Mononuclear cell (primary cell): Measurements from ENCODE around the gene SLC5A5. TPM values are rescaled to one million over a fixed set of nuclear protein-coding genes. Genes with fewer than 3 reads are reported as not detected.
"Not testable (repeated sequence)": the region's sequence is repeated elsewhere in the genome, so short reads cannot be mapped to it uniquely, and the experiment has no call there.

ENCODE experiments used
- H3K27me3 ChIP-seq: 2 replicates; pipeline ENCODE4 v1.6.0; 2011; ENCODE audit warnings: low read length, control low read depth; ENCODE audit not compliant: insufficient read depth
- H3K4me1 ChIP-seq: 2 replicates; pipeline ENCODE4 v1.5.1; 2011; ENCODE audit warnings: mild to moderate bottlenecking, low read length, control low read depth; ENCODE audit not compliant: insufficient read depth
- H3K4me3 ChIP-seq: 2 replicates; pipeline ENCODE4 v1.5.1; 2011; ENCODE audit warnings: mild to moderate bottlenecking, low read length, moderate library complexity
- H3K9me3 ChIP-seq: 2 replicates; pipeline ENCODE4 v1.5.1; 2011; ENCODE audit warnings: low read depth, mild to moderate bottlenecking, control low read depth, low read length
- total RNA-seq: library from RNA; depleted of rRNA; stranded (reverse); fragments of >200 nt; gene quantifications from one replicate; pipeline ENCODE4 v1.2.3, GENCODE V29; 2012

SLC5A5 gene
- total RNA-seq, 1 donor = 0.21 TPM

GRCh38 chr19:17874758-17875135 lies 3.0 kb downstream of the SLC5A5 start:
- Histone ChIP-seq H3K27me3 (peaks cover 24% of the 10 kb centered on the region), H3K4me1 (peaks cover 25% of the 10 kb centered on the region), H3K9me3 (no peaks in the 10 kb centered on the region), H3K4me3 (no peak overlapping the region)

- H3K27me3 ChIP-seq = peaks cover 8% of the 10 kb centered on the region
- no peak overlapping the region for H3K4me3 ChIP-seq
- no peaks in the 10 kb centered on the region for H3K9me3 ChIP-seq
- peaks cover 13% of the 10 kb centered on the region for H3K4me1 ChIP-seq
Observed at GRCh38 chr19:17877696-17878095, 6.0 kb downstream of the SLC5A5 start.

- H3K4me1 ChIP-seq = peaks cover 7% of the 10 kb centered on the region
- H3K4me3 ChIP-seq = no peak overlapping the region
- no peaks in the 10 kb centered on the region for H3K9me3 ChIP-seq
- no peaks in the 10 kb centered on the region for H3K27me3 ChIP-seq
Observed at GRCh38 chr19:17879466-17879865, 7.7 kb downstream of the SLC5A5 start.

- Histone ChIP-seq H3K4me3 (no peak overlapping the region), H3K4me1 (peaks cover 9% of the 10 kb centered on the region), H3K9me3 (no peaks in the 10 kb centered on the region), H3K27me3 (no peaks in the 10 kb centered on the region)
Observed at GRCh38 chr19:17881701-17882100, 10.0 kb downstream of the SLC5A5 start.

GRCh38 chr19:17883627-17884410 lies 12.1 kb downstream of the SLC5A5 start:
- H3K27me3 ChIP-seq = no peaks in the 10 kb centered on the region
- H3K4me3 ChIP-seq = no peak overlapping the region
- H3K4me1 ChIP-seq = peaks cover 9% of the 10 kb centered on the region
- no peaks in the 10 kb centered on the region for H3K9me3 ChIP-seq

- Histone ChIP-seq H3K4me3 (no peak overlapping the region), H3K4me1 (peaks cover 9% of the 10 kb centered on the region), H3K9me3 (no peaks in the 10 kb centered on the region), H3K27me3 (no peaks in the 10 kb centered on the region)
Observed at GRCh38 chr19:17886515-17886914, 14.8 kb downstream of the SLC5A5 start.

GRCh38 chr19:17887221-17887620 lies 15.5 kb downstream of the SLC5A5 start:
- H3K9me3 ChIP-seq, H3K4me1 ChIP-seq, H3K4me3 ChIP-seq, H3K27me3 ChIP-seq: not testable (repeated sequence)

GRCh38 chr19:17888260-17888659 lies 16.5 kb downstream of the SLC5A5 start:
- Histone ChIP-seq H3K9me3 (no peaks in the 10 kb centered on the region), H3K27me3 (no peaks in the 10 kb centered on the region), H3K4me1 (peaks cover 9% of the 10 kb centered on the region), H3K4me3 (no peak overlapping the region)

GRCh38 chr19:17889609-17890214 lies 18.0 kb downstream of the SLC5A5 start:
- H3K27me3 ChIP-seq = no peaks in the 10 kb centered on the region
- H3K4me1 ChIP-seq = peaks cover 3% of the 10 kb centered on the region
- H3K4me3 ChIP-seq = no peak overlapping the region
- no peaks in the 10 kb centered on the region for H3K9me3 ChIP-seq

GRCh38 chr19:17893766-17894165 lies 22.0 kb downstream of the SLC5A5 start:
- H3K9me3 ChIP-seq = no peaks in the 10 kb centered on the region
- H3K4me3 ChIP-seq = no peak overlapping the region
- H3K27me3 ChIP-seq = no peaks in the 10 kb centered on the region
- H3K4me1 ChIP-seq = no peaks in the 10 kb centered on the region

- Histone ChIP-seq H3K4me1 (no peaks in the 10 kb centered on the region), H3K27me3 (no peaks in the 10 kb centered on the region)
Observed at GRCh38 chr19:17902701-17903100, 31.0 kb downstream of the SLC5A5 start.

GRCh38 chr19:17908244-17908643 lies 36.5 kb downstream of the SLC5A5 start:
- no peak overlapping the region for H3K4me3 ChIP-seq
- H3K9me3 ChIP-seq = no peaks in the 10 kb centered on the region
- no peaks in the 10 kb centered on the region for H3K27me3 ChIP-seq

More at GRCh38 chr19:17902701-17903100, 31.0 kb downstream of the SLC5A5 start:
- H3K4me3 ChIP-seq = no peak overlapping the region
- no peaks in the 10 kb centered on the region for H3K9me3 ChIP-seq

GRCh38 chr19:17909003-17909732 lies 37.4 kb downstream of the SLC5A5 start:
- Histone ChIP-seq H3K4me1 (no peaks in the 10 kb centered on the region), H3K9me3 (no peaks in the 10 kb centered on the region), H3K27me3 (no peaks in the 10 kb centered on the region), H3K4me3 (no peak overlapping the region)

More at GRCh38 chr19:17908244-17908643, 36.5 kb downstream of the SLC5A5 start:
- no peaks in the 10 kb centered on the region for H3K4me1 ChIP-seq

GRCh38 chr19:17910791-17911360 lies 39.1 kb downstream of the SLC5A5 start:
- Histone ChIP-seq H3K9me3 (no peaks in the 10 kb centered on the region), H3K4me3 (no peak overlapping the region), H3K27me3 (no peaks in the 10 kb centered on the region), H3K4me1 (no peaks in the 10 kb centered on the region)

GRCh38 chr19:17915940-17916593 lies 44.3 kb downstream of the SLC5A5 start:
- H3K4me1 ChIP-seq = no peaks in the 10 kb centered on the region
- H3K4me3 ChIP-seq = no peak overlapping the region
- no peaks in the 10 kb centered on the region for H3K27me3 ChIP-seq
- H3K9me3 ChIP-seq = no peaks in the 10 kb centered on the region
